Fibroblast of skin of scalp (primary cell): ENCODE results near the gene LAGE3.
"Not testable (repeated sequence)": the region's sequence is repeated elsewhere in the genome, so short reads cannot be mapped to it uniquely, and the experiment has no call there.

ENCODE experiments used
- DNase-seq: peaks from one replicate; pipeline ENCODE4 v3.0.0-alpha.2; 2013

The LAGE3 gene

DNA sequence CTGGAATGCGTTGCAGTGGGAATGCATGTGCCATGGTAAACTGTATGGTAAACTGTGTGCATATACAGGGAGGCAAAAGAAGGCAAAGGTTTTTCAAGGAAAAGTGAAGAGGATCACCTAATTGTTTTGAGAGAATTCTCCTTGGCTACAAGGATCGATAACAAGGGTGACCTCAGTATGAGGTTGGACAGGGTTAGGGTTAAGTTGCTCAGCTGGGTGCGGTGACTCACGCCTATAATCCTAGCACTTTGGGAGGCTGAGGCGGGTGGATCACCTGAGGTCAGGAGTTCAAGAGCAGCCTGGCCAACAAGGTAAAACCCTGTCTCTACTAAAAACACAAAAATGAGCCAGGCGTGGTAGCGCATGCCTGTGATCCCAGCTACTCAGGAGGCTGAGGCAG, 22.3 kb upstream of the LAGE3 start:
- not testable (repeated sequence) for DNase-seq

DNA sequence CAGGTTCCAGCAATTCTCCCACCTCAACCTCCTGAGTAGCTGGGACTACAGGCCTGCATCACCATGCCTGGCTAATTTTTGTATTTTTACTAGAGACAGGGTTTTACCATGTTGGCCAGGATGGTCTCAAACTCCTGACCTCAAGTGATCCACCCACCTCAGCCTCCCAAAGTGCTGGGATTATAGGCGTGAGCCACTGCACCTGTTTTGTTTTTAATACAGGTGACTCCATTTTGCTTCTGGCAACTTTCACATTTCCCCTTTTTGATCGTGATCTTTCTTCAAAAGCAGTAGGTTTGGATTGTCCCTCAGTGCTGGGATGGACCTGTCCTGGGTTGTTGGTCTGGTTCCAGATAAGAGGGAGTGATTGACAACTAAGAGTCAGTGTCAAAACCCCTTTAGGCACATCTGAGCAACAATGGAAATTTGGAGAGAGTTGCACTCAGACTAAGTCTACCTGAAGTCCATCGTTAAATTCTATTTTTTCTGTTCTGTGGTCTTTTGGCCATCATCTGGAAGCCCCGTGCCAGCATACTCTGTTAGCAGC, 17.6 kb upstream of the LAGE3 start:
- not testable (repeated sequence) for DNase-seq

DNA sequence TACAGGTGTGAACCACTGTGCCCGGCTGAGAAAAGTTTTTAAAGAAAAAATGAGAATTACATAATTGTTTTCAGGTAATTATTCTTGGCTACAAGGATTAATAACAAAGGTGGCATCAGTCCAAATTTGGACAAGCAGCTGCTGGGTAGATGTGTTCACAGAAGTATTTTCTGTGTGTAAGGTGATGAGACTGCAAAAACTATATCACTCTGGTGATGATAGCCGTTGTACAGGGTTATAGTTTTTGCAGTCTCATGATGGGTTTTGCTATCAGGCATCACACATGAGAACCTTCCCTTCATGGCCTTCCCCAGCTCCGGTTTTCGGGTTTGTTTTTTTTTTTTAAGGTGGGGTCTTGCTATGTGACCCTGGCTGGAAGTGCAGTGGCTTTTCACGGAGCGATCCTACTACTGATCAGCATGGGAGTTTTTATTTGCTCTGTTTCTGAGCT, 16.4 kb upstream of the LAGE3 start:
- DNase-seq, result no peak

DNA sequence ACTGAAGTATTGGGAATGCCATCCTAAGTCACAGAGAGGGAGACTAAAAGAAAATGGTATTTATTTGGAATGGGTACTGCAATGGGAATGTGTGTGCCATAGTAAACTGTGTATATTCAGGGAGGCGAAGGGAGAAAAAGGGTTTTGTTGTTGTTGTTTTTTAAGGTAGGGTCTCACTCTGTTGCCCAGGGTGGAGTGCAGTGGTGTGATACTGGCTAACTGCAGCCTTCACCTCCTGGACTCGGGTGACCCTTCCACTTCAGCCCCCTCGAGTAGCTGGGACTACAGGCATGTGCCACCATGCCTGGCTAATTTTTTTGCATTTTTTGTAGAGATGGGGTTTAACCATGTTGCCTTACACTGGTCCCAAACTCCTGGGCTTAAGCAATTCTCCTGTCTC, 15.6 kb upstream of the LAGE3 start:
- no peak for DNase-seq

DNA sequence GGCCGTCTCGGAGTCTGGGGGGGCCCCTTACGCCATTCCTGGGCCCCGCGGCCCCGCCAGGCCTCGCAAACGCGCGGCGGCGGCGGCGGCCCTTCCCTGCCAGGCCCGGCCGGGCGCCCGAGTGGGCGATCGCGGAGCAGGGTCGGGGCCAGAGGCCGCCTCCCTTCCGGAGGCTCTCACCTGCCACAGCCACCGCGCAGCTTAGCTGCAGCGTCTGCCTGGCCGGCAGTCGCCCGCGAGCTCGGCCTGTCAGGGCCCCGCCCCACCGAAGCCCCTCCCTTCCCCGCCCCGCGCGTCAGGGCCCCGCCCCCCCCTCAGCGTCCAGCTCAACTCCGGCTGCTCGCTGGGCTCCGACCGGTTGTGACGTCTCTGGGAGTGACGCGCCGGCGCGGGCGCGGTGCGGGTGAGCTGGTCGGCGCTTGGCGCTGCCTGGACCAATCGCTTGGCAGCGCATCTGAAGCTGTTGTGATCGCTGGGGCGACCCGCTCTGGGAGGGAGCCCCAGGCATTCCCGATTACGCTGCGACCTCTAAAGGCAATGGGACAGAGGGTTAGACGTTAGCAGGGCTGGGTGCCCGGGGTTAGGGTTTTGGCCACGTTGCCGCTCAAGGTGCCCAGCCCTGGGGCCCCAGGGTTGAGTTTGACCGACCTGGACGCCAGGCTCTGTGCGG, 11.5 kb upstream of the LAGE3 start, which contains the start of gene SLC10A3:
TSS of gene SLC10A3 (minus strand) at position 216 of the 670 bp plus-strand sequence. CDS start 1,689 bp downstream, outside the sequence.
- peak; percentile 93 for DNase-seq

DNA sequence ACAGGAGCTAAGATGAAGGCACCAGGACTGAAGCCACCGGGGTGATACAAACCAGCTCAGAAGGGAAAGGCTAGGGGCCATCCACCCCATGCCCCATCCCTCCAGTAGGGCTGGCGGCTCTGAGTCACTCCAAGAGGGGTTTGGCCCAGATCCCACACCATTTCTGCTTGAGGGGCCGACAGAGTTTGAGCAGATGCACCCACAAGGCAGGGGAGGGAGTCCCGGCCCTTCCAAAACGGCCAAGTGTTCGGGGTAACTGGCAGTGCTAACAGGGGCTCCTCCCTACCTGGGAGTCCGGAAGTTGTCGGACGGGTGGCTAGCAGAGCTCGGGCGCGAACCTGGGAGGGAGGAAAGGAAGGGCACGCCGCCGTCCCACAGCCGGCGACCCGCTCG, 10.9 kb upstream of the LAGE3 start:
- peak; percentile 58 for DNase-seq

DNA sequence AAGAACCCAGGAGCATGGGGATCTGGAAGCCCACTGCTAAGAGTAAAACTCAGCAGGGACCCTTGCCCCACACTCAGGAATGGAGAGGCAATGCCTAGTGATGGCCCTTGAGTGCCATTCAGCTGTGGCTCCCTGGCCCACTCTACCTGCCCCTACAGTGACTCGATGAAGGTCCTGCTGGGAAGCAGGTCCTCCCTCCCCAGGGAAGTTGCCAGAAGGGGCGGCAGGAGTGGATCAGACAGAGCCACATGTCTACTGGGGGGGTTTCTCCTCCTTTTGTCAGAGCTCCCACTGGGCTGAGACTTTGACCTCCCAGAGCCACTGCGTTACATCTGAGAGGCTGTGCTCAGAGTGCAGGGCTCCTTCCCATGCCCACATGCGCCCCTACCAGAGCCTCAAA, 10.1 kb upstream of the LAGE3 start:
- DNase-seq, result no peak

DNA sequence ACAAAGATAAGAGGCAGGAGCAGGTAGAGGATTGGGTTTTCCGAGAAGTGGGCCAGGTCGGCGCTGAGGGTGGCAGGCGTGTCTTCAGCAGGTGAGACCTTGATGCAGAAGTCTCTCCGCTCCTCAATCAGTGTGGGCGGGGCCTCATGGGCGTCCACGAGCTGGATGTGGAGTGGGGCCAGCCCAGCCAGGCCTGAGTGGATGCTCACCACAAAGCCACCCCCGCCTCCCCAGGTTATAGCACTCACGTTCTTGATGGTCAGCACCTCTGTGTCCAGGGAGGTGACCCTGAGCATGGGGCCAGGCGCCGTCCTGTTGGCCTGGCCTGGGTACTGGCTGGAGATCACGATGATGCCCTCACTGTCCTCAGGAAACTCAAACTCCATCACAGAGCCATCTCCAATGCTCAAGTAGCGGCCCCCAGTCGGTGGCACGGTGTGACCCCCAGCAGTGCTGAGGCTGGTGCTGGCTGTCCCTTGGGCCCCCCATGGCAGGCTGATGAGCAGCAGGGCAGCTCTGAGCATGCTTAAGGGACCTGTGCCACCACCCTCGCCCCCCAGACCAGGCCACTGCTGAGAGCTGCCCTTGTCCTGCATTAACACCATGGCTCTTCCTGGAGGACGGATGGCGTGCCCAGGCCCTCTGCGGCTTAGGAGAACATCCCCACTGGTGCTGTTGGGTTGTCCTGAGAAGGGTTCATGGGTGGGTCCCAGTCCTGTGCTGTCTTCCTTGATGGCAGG, 9.4 kb upstream of the LAGE3 start:
- DNase-seq, result no peak

DNA sequence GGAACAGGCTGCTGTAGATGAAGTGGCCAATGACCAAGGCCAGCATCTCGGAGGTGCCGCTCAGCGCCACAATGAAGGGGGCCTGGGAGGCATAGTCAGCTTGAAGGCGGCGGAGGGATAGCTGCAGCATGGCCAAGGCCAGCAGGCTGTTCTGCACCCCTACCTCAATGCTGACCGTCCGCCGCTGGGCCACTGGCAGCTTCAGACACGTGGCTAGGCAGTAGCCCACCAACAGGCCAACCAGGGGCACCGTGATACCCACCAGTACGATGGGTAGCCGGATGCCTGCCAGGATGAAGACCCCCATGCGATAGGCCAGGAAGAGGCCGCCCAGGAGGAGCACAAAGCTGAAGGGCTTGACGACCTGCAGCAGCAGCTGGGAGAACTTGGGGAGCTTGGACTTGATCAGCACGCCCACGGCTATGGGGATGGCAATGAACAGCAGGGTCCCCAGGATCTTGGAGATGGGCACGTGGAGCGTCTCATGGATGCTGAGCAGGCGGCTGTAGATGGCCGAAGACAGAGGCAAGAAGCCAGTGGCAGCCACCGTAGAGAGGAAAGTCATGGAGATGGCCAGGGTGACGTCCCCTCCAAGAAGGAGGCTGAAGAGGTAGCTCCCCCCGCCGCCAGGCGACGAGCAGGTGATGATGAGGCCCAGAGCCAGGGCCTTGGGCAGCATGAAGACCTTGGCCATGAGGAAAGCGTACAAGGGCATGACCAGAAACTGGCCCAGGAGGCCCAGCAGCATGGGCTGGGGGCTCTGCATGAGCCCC, 8.6 kb upstream of the LAGE3 start:
- DNase-seq, result no peak

DNA sequence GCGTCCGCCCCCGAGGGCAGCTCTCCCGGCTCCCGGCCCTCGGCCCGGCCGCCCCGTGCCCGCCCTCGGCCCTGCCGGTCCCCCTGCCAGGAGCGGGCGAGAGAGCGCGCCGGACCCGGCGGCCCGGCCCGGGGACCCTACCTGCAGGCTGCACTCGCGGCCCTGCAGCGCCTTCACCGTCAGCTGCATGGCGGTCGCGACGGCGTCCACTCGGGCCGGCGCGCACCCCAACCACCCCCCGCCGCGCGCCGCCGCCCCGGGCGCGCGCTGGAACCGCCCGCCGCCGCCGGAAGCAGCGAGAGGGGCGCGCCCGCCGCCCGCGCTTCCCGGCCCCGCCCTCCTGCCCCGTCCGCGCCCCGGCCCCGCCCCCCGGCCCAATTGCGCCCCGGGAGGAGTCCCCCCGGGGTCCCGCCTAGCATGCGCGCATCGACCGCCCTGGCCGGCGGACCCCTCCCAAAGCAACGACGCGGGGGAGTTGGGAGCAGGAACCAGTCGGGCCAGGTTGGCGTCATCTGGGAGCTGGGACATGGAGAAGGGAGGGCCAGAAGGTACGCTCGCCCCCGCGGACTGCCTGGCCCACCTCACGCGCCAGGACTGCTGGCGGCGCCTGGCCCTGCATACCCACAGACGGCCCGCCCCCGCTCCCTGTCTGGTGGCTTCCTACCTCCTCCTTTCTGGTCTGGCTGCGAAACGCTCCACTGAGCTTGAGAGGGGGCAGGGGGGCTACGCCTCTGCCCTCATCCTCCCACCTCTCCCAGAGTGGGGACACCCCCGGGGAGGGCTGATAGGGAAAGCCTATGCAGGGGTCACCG, 7.5 kb upstream of the LAGE3 start, which contains the start of gene UBL4A:
TSS of gene UBL4A (minus strand) at position 220 of the 812 bp plus-strand sequence. CDS start at position 189, 31 bp downstream.
- peak; percentile 49 for DNase-seq

DNA sequence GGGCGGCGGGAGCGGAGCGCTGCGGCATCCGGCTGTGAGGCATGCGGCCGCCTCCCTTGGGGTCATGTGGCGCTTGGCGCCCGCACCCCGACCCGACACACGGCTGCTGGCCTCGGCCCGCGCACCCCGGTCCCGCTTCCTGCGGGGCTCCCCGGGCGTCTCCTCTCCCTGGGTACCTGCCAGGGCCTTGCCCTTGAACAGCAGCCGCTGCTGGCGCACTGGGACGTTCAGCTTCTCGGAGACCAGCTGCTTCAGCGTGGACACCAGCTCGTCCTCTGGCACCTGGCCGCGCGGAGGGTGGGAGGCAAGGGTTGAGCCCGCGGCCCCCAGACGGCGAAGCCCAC, 6.9 kb upstream of the LAGE3 start:
- no peak for DNase-seq

DNA sequence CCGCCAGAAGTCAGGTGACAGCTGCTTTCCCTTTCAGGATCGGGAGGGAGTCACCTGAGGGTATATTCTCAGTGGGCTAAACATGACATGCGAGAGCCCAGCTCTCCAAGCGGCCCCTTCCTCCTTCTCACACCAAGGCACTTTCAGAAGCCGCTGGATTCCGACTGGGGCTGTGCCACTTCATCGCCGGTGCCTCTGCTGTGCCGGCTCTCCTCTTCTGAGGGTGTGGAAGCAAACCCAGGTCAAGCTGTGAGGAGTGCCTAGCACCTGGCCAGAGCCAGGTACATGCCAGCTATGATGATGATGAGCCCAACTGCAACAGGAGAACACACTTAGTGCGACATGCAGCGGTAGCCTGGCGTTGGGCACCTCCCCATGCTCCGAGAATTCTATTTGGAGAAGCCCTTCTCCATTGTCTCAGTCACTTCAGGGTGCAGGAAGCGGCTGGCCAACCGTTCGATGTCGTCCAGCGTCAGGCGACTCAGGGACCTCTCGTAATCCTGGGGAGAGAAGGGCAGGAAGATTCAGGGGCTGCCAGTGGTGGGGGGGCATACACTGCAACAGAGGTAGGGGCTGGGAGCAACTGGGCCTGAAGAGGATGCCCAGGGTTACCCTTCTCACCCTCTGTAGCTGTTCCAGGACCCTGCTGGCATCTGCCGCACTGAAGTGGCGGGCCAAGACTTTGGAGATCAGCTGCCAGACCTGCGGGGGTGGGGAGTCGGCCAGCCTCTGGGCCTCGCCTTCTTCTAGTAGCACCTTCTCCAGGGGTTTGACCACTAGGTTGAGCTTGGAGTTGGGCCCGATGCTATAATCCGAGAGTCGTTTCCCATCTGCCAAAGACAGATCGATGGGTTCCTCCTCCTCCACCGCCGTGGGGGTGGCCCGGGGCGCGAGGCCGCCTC, 6.3 kb upstream of the LAGE3 start:
- DNase-seq, result no peak

DNA sequence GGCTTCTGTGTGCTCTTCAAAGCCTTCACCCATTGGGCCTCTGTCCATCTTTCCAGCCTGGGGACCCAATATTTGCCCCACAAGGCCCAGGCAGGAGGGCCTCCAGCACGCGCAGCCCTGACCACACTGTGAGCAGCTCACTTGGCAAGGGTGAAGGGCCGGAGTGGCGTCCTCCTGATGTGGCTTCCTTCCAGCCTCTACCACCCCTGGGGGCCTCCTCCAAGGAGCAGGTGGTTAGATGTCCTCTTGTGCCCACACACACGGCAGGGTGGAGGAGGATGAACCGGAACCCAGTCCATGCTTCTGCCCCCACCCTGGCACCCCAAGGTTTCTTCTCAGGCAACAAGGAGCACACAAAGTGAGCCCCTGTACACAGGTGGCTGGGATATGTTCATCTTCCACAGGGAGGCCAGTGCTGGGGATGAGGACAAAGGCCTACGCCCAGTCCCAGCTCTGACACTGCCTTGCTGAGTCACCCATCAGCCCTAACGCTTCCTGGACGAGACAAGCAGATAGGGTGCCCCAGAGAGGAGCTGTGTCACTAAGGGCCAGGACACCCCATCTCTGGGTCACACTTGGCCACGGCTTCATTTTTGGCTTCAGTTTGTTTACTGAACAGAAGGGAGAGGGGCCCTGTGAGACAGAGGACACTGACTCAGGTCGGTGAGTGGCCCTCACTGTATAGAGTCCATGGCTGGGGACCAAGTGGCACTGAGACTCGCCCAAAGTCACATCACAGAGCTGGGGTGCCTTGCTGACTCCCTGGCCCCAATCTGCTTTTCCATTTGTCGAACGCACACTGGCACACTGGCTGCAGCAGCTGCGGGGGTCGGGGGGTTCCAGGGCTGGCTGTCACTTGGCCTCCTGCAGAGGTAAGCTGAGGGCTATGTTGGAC, 5.4 kb upstream of the LAGE3 start:
- no peak for DNase-seq

DNA sequence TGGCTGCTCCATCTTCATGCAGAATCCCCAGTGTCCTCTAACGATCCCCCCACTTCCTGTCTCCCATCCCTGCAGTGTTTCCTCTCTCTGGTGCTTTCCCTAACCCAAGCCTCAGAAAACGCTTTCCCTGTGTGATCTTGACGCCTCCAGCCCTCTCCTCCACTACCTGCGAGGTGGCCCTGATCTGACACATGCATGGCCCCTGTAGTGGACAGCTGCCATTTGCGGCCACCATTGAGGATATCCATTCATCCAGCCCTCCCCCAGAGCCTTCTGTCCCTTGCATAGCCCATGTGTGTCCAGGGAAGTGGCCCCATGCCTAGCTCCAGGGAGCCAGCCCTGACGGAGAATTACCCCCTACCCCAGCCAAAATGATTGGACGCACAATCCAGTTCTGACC, 4.2 kb upstream of the LAGE3 start:
- no peak for DNase-seq

DNA sequence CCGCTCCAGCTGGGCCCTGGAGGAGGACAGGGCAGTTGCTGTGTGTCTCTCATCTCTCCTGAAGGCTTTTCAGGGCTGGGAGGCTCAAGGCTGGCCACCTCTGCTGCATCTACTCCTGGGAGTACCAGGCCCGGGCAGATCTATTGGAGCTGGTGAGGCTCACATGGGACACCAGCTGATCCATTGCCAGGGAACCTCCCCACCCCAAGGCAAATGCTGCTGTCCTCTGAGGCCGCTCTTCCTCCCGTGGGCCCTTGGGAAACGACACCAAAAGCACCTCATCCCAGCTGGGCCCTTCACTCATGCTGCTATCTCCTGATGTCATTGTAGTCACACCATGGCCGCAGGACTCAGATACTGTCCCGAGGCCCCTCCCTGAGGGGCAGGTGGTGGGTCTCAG, 3.7 kb upstream of the LAGE3 start:
- no peak for DNase-seq

DNA sequence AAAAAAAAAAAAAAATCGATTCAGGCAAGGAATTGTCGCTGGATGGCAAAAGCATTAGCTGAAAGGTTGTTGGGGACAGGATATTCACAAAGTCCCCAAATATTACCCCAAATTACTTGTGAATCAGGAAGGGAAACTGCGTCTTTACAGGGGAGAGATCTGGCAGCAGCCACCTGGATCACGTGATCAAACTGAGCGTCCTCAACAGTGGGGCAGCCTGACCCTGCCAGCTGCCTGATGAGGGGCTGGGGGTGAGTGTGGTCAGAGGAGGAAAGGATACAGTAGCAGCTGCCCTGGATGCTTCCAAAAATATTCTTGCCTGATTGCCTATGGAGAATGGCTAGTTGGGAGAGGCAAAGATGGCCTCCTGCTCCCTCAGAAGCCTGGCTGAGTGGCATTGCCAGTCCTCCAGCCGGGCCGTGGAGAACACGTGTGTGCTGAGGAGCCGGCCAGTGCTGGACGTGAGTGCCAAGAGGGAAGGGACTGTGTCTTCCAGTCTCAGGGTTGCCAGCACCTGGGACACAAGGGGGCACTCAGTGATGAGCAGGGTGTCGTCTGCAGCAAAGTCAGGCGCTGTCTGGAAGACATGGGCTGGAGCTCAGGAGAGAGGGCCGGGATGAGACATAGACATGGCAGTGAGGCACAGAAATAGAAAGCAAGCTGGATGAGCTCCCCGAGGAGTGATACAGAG, 3.0 kb upstream of the LAGE3 start:
- no peak for DNase-seq

DNA sequence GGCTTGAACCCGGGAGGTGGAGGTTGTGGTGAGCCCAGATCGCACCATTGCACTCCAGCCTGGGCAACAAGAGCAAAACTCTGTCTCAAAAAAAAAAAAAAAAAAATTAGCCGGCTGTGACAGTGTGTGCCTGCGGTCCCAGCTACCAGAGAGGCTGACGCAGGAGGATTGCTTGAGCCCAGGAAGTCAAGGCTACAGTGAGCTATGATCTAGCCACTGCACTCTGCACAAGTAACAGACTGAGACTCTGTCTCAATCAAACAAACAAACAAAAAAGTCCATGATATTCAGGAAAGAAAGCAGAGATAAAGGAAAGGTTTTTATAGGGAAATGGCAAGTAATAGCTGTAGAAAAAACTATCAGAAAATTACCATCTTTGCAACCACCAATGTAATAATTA, 2.1 kb upstream of the LAGE3 start:
- DNase-seq, result no peak

DNA sequence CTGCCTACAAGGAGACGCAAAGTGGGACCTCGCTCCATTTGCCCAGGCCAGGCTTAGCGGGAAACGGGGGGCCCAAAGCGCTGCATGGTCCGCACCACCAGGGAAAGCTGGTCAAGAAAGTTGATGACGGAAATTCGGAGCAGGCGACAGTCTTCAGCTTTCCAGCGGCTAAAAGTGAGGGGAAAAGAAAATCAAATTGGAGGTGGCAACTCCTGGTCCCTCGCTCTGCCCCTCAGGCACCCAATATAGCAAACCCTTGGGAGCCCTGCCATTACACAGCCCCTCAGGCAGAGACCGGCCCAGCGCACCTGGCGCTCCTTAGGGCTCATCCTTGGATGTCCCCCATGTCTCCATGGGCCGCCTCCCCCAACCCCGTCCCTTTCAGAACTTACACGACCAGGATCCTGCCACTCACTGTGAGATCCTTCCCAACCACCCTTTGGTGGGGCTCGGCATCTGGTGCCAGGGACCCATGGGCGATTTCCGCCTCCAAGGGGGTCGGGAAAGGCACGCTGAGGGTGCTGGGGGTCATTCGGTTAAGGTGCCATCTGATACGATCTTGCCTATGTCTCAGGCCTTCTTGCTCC, 1.1 kb downstream of the LAGE3 start:
- DNase-seq, result no peak

DNA sequence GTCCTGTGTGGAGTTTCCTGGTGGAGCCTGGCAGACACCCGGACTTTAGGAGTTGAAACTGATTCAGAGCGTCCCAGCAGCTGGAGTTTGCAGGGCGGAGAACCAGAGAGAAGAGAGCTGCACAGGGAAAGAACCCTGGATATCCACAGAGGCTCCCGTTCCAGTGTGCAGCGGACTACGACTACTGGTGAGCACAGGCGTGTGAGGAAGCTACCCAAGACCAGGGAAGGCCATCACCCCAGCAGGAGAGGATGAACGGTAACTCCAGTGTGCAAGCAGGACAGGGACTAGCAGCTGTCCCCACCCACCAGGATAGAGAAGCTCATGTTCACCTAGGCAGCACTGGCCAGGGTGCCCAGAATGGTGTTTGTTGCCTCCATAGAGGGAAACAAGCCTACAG, 2.3 kb downstream of the LAGE3 start:
- DNase-seq, result no peak
